ENCODE data around the gene STK35. TPM values are rescaled to one million over a fixed set of nuclear protein-coding genes. Genes with fewer than 3 reads are reported as not detected.

Gene STK35
- total and polyA plus RNA-seq, 9 of the 15 experiments (the other 6 are each of a cell fraction or from before 2014, with no cell fraction given) = 1.0 to 11.0 (median 6.3) TPM

DNA sequence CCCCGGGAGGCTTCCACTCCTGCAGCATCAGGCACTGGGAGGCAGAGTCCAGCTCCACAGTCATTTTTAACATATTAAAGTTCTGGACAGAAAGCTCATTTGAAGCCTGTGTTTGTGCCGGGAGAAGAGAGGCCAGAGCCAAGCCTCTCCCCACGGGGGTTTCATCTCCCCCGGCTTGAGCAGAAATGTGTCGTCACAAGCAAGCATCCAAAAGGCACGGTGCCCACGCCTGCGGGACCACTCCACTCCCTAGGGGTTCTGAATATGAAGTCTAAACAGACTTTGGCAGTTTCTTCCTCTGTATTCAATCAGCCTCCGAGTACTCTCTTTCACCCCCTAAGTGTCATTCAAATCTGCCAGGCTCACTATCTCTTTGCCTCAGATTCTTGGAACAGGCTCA is 75.3 kb downstream of the STK35 start (continued):
- TF ChIP-seq ARID3B (CRISPR knock-in tag; IDR thresholded peaks at IDR 0.05; ENCODE audit: borderline replicate concordance) (no peak), GTF2B (IDR thresholded peaks at IDR 0.05; ENCODE audit: extremely low read depth, insufficient read length) (no peak), HDAC1 (IDR thresholded peaks at IDR 0.05) (no peak)

GRCh38 chr20:2178318-2179232 is 76.9 kb downstream of the STK35 start:
- H3K9me1 ChIP-seq (ENCODE audit: control insufficient read depth, insufficient read depth, low read length) = no peaks in the 10 kb centered on the region
- in situ Hi-C loops (cut with MboI) (no loop called here), intact Hi-C loops (cut with micrococcal nuclease) (no loop called here)
- no peak overlapping the region for H3K9ac ChIP-seq (ENCODE audit: insufficient read depth in 1 of 2, low read depth in 2 of 2, low read length in 2 of 2)
- H3K4me3 ChIP-seq = no peak overlapping the region
- FAIRE-seq (no peak), DNase-seq (ENCODE audit: extremely low read depth in 1 of 4, low spot score in 3 of 4) (peak in 1 of 4 experiments; percentile 6), ATAC-seq (no peak)
- ChIA-PET CTCF (ENCODE audit: low intra/inter-chr PET ratio) (no interaction called here), POLR2A (interaction anchor here (0.7 kb wide), 1 partner anchor 136 kb away, joined by 3 read pairs; no protein-coding TSS in a partner anchor)
- TF ChIP-seq ELF2 (CRISPR knock-in tag; IDR thresholded peaks at IDR 0.05) (no peak), ZBTB2 (IDR thresholded peaks at IDR 0.05) (no peak), NFXL1 (CRISPR knock-in tag; IDR thresholded peaks at IDR 0.05) (no peak), MEIS2 (IDR thresholded peaks at IDR 0.05; ENCODE audit: partially characterized antibody) (peak; percentile 27), HNRNPLL (IDR thresholded peaks at IDR 0.05; ENCODE audit: low read depth, low read length, poor library complexity, severe bottlenecking) (no peak)
- no peaks in the 10 kb centered on the region for H4K20me1 ChIP-seq (replicated peaks; ENCODE audit: control insufficient read depth, insufficient read depth, low read length)
- no peaks in the 10 kb centered on the region for H3K9me3 ChIP-seq (replicated peaks; ENCODE audit: control insufficient read depth, insufficient read depth, low read depth, low read length)
- H3K4me1 ChIP-seq (replicated peaks in 1 of 2; ENCODE audit: control insufficient read depth in 2 of 2, insufficient read depth in 2 of 2, low read length in 2 of 2) = no peaks in the 10 kb centered on the region; a peak in 1 of 5 replicates
- H3K79me2 ChIP-seq (ENCODE audit: control insufficient read depth, insufficient read depth, low read length) = no peaks in the 10 kb centered on the region
- no peaks in the 10 kb centered on the region for H3K36me3 ChIP-seq (ENCODE audit: control insufficient read depth, insufficient read depth, low read length)
- no TSS peak for BruUV-seq (replicated peaks)
- WGBS (ENCODE audit: insufficient coverage, low coverage, missing lambda C conversion rate) = 4% methylated on average over 17 of the region's 17 CpGs
- no peak overlapping the region for H3K27ac ChIP-seq (ENCODE audit: extremely low read depth, low read depth, low read length)
- peaks cover 0 to 4% of the 10 kb centered on the region in 2 experiments; a peak in 1 of 5 replicates for H3K27me3 ChIP-seq (ENCODE audit: control insufficient read depth in 2 of 2, insufficient read depth in 2 of 2, low read length in 2 of 2)
- H2AFZ ChIP-seq (ENCODE audit: low read depth, low read length) = no peak overlapping the region
- H3K4me2 ChIP-seq (ENCODE audit: insufficient read depth, low read length) = no peak overlapping the region
